OCI-LY3 (cell line): ENCODE data around the gene MORN4.

ENCODE experiments used
- CTCF ChIP-seq: fragments of 200-600, 300-600 bp; sonication (generic); IDR thresholded peaks from 2 replicates; pipeline ENCODE4 v1.5.1; 2014; ENCODE audit warnings: antibody characterized with exemption, low read length, low read depth
- EZH2phosphoT487 ChIP-seq: fragments of 200-600 bp; shearing (Covaris generic); IDR thresholded peaks from 2 replicates; pipeline ENCODE4 v1.6.1; 2018; ENCODE audit warnings: antibody characterized with exemption, mixed run types, low read depth

DNA sequence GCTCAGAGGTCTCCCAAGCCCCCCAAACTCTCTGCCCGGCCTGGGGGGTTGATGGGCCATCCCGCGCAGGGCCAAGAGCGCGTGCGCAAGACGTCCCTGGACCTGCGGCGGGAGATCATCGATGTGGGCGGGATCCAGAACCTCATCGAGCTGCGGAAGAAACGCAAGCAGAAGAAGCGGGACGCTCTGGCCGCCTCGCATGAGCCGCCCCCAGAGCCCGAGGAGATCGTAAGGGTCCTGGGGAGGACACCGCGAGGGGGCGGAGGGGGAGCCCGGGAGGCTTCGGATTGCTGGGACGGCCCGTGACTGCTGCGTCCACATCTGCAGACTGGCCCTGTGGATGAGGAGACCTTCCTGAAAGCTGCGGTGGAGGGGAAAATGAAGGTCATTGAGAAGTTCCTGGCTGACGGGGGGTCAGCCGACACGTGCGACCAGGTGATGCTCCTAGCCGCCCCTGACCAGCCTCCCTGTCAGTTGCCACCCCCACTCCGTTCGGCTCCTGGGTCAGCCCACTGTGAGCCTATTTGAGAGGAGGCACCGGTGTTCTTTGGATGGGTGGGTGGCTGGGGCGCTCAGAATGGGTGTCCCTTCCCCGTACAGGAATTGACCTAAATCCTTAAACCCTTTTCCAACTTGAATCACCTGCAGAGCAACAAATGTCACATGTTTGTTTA, 55.0 kb downstream of the MORN4 start:
- TF ChIP-seq CTCF: no peak
- no peak for TF ChIP-seq EZH2phosphoT487
